Measurements from ENCODE around the gene KCND2. TPM values are rescaled to one million over a fixed set of nuclear protein-coding genes. Genes with fewer than 3 reads are reported as not detected.

KCND2 gene
- polyA plus RNA-seq, 2 of the 4 experiments (the other 2 are of a cell fraction): 0.01 TPM; not detected in 1

- FAIRE-seq: no peak
- TF ChIP-seq RAD21 (conservative IDR thresholded peaks at IDR 0.05 in 1 of 2, IDR thresholded peaks at IDR 0.05 in 1 of 2) (no peak), SREBF2 (IDR thresholded peaks at IDR 0.05) (no peak), HOXB5 (CRISPR knock-in tag; IDR thresholded peaks at IDR 0.05) (no peak), ZFP36 (IDR thresholded peaks at IDR 0.05; ENCODE audit: borderline replicate concordance, partially characterized antibody) (no peak)
- Histone ChIP-seq H3K27ac (no peak overlapping the region), H3K4me1 (no peaks in the 10 kb centered on the region), H3K9me3 (no peaks in the 10 kb centered on the region), H3K4me2 (no peak overlapping the region), H3K4me3 (no peak overlapping the region)
- POLR2A ChIA-PET: no interaction called here
- ATAC-seq: no peak
- CTCF ChIA-PET: no interaction called here
- DNase-seq (ENCODE audit: low read depth in 1 of 2, low spot score in 1 of 2): no peak
Observed at GRCh38 chr7:120731271-120731670, 458.3 kb downstream of the KCND2 start.

GRCh38 chr7:120732256-120732655 lies 459.3 kb downstream of the KCND2 start:
- H3K4me3 ChIP-seq: no peak overlapping the region
- ChIA-PET POLR2A (no interaction called here), CTCF (interaction anchor here (0.8 kb wide), 1 partner anchor 13 kb away, joined by 3 read pairs; no protein-coding TSS in a partner anchor)
- no peak for ATAC-seq
- no peak overlapping the region for H3K4me2 ChIP-seq
- H3K27ac ChIP-seq: no peak overlapping the region
- no peaks in the 10 kb centered on the region for H3K9me3 ChIP-seq
- no peak for FAIRE-seq
- no peak for TF ChIP-seq GATA3 (IDR thresholded peaks at IDR 0.05; ENCODE audit: borderline replicate concordance)
- TF ChIP-seq HES2 (IDR thresholded peaks at IDR 0.05): no peak
- no peak for TF ChIP-seq FOXS1 (CRISPR knock-in tag; IDR thresholded peaks at IDR 0.05)
- TF ChIP-seq RCOR1 (IDR thresholded peaks at IDR 0.05; ENCODE audit: low read depth, low read length): no peak
- no peak for TF ChIP-seq MYC (IDR thresholded peaks at IDR 0.05; ENCODE audit: borderline replicate concordance, low read length)
- TF ChIP-seq ZSCAN20 (CRISPR knock-in tag; IDR thresholded peaks at IDR 0.05): no peak
- TF ChIP-seq CHD4 (IDR thresholded peaks at IDR 0.05; ENCODE audit: borderline replicate concordance): no peak
- TF ChIP-seq KDM5A (IDR thresholded peaks at IDR 0.05): no peak
- DNase-seq (ENCODE audit: low read depth in 1 of 2, low spot score in 1 of 2): no peak
- no peaks in the 10 kb centered on the region for H3K4me1 ChIP-seq

- CTCF ChIA-PET: no interaction called here
- no peak for FAIRE-seq
- peak; percentile 87 to 90 for ATAC-seq
- Histone ChIP-seq H3K4me2 (no peak overlapping the region), H3K27ac (no peak overlapping the region), H3K4me1 (no peaks in the 10 kb centered on the region), H3K4me3 (no peak overlapping the region), H3K9me3 (no peaks in the 10 kb centered on the region)
- 12% methylated on average over 3 of the region's 3 CpGs for WGBS (ENCODE audit: missing lambda C conversion rate)
- DNase-seq (ENCODE audit: low read depth in 1 of 2, low spot score in 1 of 2): peak; percentile 5 to 55
- POLR2A ChIA-PET: no interaction called here
- TF ChIP-seq FOSL2 (IDR thresholded peaks at IDR 0.05): no peak
- no peak; the same call in 1 of the 2 replicates for TF ChIP-seq FOSL2 (CRISPR knock-in tag; IDR thresholded peaks at IDR 0.05)
- no peak for TF ChIP-seq HES2 (IDR thresholded peaks at IDR 0.05)
Observed at GRCh38 chr7:120733143-120733542, 460.2 kb downstream of the KCND2 start.

- H3K27ac ChIP-seq: no peak overlapping the region
- 52% methylated on average over 3 of the region's 3 CpGs for WGBS (ENCODE audit: missing lambda C conversion rate)
- DNase-seq (ENCODE audit: low read depth in 1 of 2, low spot score in 1 of 2): no peak
- no peaks in the 10 kb centered on the region for H3K4me1 ChIP-seq
- no peak for FAIRE-seq
- H3K9me3 ChIP-seq: no peaks in the 10 kb centered on the region
- no peak for TF ChIP-seq HDAC2 (IDR thresholded peaks at IDR 0.05)
- TF ChIP-seq EP300 (IDR thresholded peaks at IDR 0.05): no peak
- no peak for TF ChIP-seq CHD4 (IDR thresholded peaks at IDR 0.05; ENCODE audit: borderline replicate concordance)
- no peak for TF ChIP-seq HES2 (IDR thresholded peaks at IDR 0.05)
- no peak for TF ChIP-seq FOSL2 (IDR thresholded peaks at IDR 0.05)
- no peak for TF ChIP-seq FOSL2 (CRISPR knock-in tag; IDR thresholded peaks at IDR 0.05)
- POLR2A ChIA-PET: no interaction called here
- no peak overlapping the region for H3K4me2 ChIP-seq
- no peak overlapping the region for H3K4me3 ChIP-seq
- CTCF ChIA-PET: no interaction called here
- ATAC-seq: no peak
Observed at GRCh38 chr7:120733835-120734234, 460.9 kb downstream of the KCND2 start.

- H3K9me3 ChIP-seq: no peaks in the 10 kb centered on the region
- TF ChIP-seq CBX2 (IDR thresholded peaks at IDR 0.05; ENCODE audit: borderline replicate concordance, low read depth) (no peak), KDM1A (IDR thresholded peaks at IDR 0.05; ENCODE audit: low read depth) (no peak)
- H3K4me1 ChIP-seq: no peaks in the 10 kb centered on the region
- 17% methylated on average over 2 of the region's 2 CpGs for WGBS (ENCODE audit: missing lambda C conversion rate)
- no peak overlapping the region for H3K27ac ChIP-seq
- ChIA-PET POLR2A (no interaction called here), CTCF (no interaction called here)
- no peak for DNase-seq (ENCODE audit: low read depth in 1 of 2, low spot score in 1 of 2)
- H3K4me3 ChIP-seq: no peak overlapping the region
- no peak for FAIRE-seq
- H3K4me2 ChIP-seq: no peak overlapping the region
- ATAC-seq: no peak
Observed at GRCh38 chr7:120735791-120736190, 462.8 kb downstream of the KCND2 start.
